Smooth muscle cell (in vitro differentiated cells): Measurements from ENCODE around the gene CRACDL. TPM values are rescaled to one million over a fixed set of nuclear protein-coding genes. Genes with fewer than 3 reads are reported as not detected.

Source experiments
- DNase-seq: peaks from one replicate; lab custom pipeline; 2025; ENCODE audit not compliant: unreplicated experiment; lab: John Stamatoyannopoulos, UW
- H2AFZ ChIP-seq: fragments of 200-600 bp; sonication (generic); 2 replicates; pipeline ENCODE4 v1.6.0; 2016; ENCODE audit warnings: antibody characterized with exemption, low read depth, mild to moderate bottlenecking
- H3F3A ChIP-seq: fragments of 200-600 bp; sonication (generic); 2 replicates; pipeline ENCODE4 v1.6.0; 2017; ENCODE audit warnings: antibody characterized with exemption, low read depth
- H3K27ac ChIP-seq: fragments of 200-600 bp; sonication (generic); 2 replicates; pipeline ENCODE4 v1.5.1; 2016; ENCODE audit warnings: low read depth, mild to moderate bottlenecking
- H3K27me3 ChIP-seq: fragments of 200-600 bp; sonication (generic); 2 replicates; pipeline ENCODE4 v1.6.1; 2016; ENCODE audit warnings: low read depth, mild to moderate bottlenecking
- H3K36me3 ChIP-seq: fragments of 200-600 bp; sonication (generic); 2 replicates; pipeline ENCODE4 v1.5.1; 2016; ENCODE audit warnings: low read depth
- H3K4me1 ChIP-seq: fragments of 200-600 bp; sonication (generic); 2 replicates; pipeline ENCODE4 v1.5.1; 2016; ENCODE audit warnings: low read depth
- H3K4me2 ChIP-seq: fragments of 200-600 bp; sonication (generic); 2 replicates; pipeline ENCODE4 v1.6.0; 2016; ENCODE audit warnings: mild to moderate bottlenecking
- H3K4me3 ChIP-seq: fragments of 200-600 bp; sonication (generic); 2 replicates; pipeline ENCODE4 v1.5.1; 2016; ENCODE audit warnings: mild to moderate bottlenecking
- H3K79me2 ChIP-seq: fragments of 200-600 bp; sonication (generic); 2 replicates; pipeline ENCODE4 v1.6.0; 2016; ENCODE audit warnings: low read depth, mild to moderate bottlenecking
- H3K9ac ChIP-seq: fragments of 200-600 bp; sonication (generic); 2 replicates; pipeline ENCODE4 v1.6.0; 2016; ENCODE audit warnings: low read depth
- H3K9me3 ChIP-seq: fragments of 200-600 bp; sonication (generic); replicated peaks from 2 replicates; pipeline ENCODE4 v1.5.1; 2016; ENCODE audit warnings: low read depth
- H4K20me1 ChIP-seq: fragments of 200-600 bp; sonication (generic); 2 replicates; pipeline ENCODE4 v1.6.0; 2016; ENCODE audit warnings: low read depth
- whole genome bisulfite sequencing: methylation state at CpG from one replicate; pipeline ENCODE4 v1.1.7; 2016; ENCODE audit warnings: low lambda C conversion rate; 5-methylcytosine and 5-hydroxymethylcytosine counted together
- polyA plus RNA-seq: library from polyadenylated mRNA; unstranded; fragments of >200 nt; fragmentation: Nextera tagmentation; extraction: Ambion mirVana; gene quantifications from 2 replicates; pipeline ENCODE4 v1.2.1, GENCODE V29; 2016
- total RNA-seq: library from RNA; depleted of rRNA; stranded (reverse); fragments of >200 nt; gene quantifications from 2 replicates; pipeline ENCODE4 v1.2.3, GENCODE V29; 2014
- TF ChIP-seq, protein P1 (sequence below): fragments of 200-600 bp; sonication (generic); IDR thresholded peaks from 2 replicates; pipeline ENCODE4 v1.5.1; 2017; ENCODE audit warnings: borderline replicate concordance, mild to moderate bottlenecking, antibody characterized with exemption; ENCODE audit not compliant: insufficient read depth, poor library complexity, severe bottlenecking

The CRACDL gene
- total and polyA plus RNA-seq, 2 experiments from 2014 or later: 0.72 to 2.2 TPM

GRCh38 chr2:98924038-98924830, 11.8 kb downstream of the CRACDL start:
- TF ChIP-seq, protein P1, sequence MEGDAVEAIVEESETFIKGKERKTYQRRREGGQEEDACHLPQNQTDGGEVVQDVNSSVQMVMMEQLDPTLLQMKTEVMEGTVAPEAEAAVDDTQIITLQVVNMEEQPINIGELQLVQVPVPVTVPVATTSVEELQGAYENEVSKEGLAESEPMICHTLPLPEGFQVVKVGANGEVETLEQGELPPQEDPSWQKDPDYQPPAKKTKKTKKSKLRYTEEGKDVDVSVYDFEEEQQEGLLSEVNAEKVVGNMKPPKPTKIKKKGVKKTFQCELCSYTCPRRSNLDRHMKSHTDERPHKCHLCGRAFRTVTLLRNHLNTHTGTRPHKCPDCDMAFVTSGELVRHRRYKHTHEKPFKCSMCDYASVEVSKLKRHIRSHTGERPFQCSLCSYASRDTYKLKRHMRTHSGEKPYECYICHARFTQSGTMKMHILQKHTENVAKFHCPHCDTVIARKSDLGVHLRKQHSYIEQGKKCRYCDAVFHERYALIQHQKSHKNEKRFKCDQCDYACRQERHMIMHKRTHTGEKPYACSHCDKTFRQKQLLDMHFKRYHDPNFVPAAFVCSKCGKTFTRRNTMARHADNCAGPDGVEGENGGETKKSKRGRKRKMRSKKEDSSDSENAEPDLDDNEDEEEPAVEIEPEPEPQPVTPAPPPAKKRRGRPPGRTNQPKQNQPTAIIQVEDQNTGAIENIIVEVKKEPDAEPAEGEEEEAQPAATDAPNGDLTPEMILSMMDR: no peak
- Histone ChIP-seq H3K79me2 (no peaks in the 10 kb centered on the region), H2AFZ (no peak overlapping the region), H3K4me3 (no peak overlapping the region), H3K9ac (no peak overlapping the region), H4K20me1 (no peaks in the 10 kb centered on the region), H3K27me3 (no peaks in the 10 kb centered on the region), H3K27ac (no peak overlapping the region), H3K4me2 (no peak overlapping the region), H3K4me1 (no peaks in the 10 kb centered on the region), H3K36me3 (no peaks in the 10 kb centered on the region), H3K9me3 (no peaks in the 10 kb centered on the region), H3F3A (no peaks in the 10 kb centered on the region)
- 94% methylated on average over 4 of the region's 4 CpGs for WGBS
- no peak for DNase-seq

DNA sequence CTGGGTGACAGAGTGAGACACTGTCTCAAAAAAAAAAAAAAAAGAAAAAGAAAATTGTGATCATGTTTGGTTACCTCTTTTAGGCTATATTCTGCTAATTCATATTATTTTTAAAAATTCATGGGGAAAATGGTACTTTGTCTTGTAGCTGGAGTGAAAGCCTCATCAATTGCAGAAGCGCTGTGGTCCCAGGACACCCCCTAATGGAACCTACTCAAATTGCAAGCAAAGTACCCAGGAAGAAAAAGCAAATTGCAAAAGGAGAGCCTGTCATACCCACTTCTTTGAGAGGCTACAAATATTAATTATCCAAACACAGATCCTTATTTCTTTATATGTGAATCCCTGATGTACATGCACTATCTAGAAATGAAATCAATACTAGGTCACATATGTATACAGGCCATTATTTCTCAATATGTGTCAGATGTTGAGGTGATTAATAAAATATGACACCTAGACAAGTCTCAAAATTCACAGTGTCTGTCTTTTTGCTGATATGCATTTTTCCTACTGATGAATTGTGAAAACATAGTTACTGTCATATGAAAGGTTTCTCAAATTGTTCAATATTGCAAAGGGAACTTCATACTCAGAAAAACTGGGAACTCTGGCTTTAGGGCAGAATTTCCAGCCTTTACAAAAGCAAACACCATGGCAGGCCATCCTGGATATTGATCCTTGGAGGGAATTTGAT, 12.6 kb downstream of the CRACDL start:
- H3K4me2 ChIP-seq: no peak overlapping the region
- DNase-seq: no peak
- TF ChIP-seq, protein P1: no peak
- no peaks in the 10 kb centered on the region for H3F3A ChIP-seq
- no peaks in the 10 kb centered on the region for H3K9me3 ChIP-seq
- H3K4me3 ChIP-seq: no peak overlapping the region
- H3K36me3 ChIP-seq: no peaks in the 10 kb centered on the region
- no peaks in the 10 kb centered on the region for H3K79me2 ChIP-seq
- no peak overlapping the region for H2AFZ ChIP-seq
- no peak overlapping the region for H3K27ac ChIP-seq
- H3K9ac ChIP-seq: no peak overlapping the region
- 86% methylated on average over 1 of the region's 1 CpG for WGBS
- no peaks in the 10 kb centered on the region for H3K4me1 ChIP-seq
- no peaks in the 10 kb centered on the region for H4K20me1 ChIP-seq
- H3K27me3 ChIP-seq: no peaks in the 10 kb centered on the region

DNA sequence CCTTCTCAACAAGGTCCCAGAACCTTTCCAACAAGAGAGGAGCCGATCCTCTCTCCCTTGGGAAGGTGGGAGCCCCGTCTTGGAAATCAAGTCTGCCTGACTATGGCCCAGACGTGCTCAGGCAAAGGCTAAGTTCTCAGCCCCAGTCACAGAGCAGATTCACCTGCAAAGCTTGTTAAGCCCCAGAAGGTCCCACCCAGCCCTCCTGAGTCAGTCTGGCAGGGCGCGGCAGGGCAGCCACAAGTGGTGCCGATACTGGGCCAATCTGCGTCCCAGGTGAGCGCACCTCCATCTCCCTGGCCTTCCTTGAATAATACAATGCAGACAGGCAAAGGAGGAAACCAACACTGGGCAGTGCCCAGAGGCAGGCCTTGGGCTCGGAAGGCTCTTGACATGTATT, 15.0 kb downstream of the CRACDL start:
- H3K27ac ChIP-seq: no peak overlapping the region

More for the DNA sequence above, 15.0 kb downstream of the CRACDL start:
- no peaks in the 10 kb centered on the region for H4K20me1 ChIP-seq
- no peaks in the 10 kb centered on the region for H3K4me1 ChIP-seq
- H3F3A ChIP-seq: no peaks in the 10 kb centered on the region
- no peak for DNase-seq
- no peaks in the 10 kb centered on the region for H3K36me3 ChIP-seq
- TF ChIP-seq, protein P1: no peak
- no peak overlapping the region for H3K4me3 ChIP-seq
- no peak overlapping the region for H2AFZ ChIP-seq
- WGBS: 76% methylated on average over 9 of the region's 9 CpGs
- no peak overlapping the region for H3K4me2 ChIP-seq
- H3K79me2 ChIP-seq: no peaks in the 10 kb centered on the region
- no peaks in the 10 kb centered on the region for H3K9me3 ChIP-seq
- no peak overlapping the region for H3K9ac ChIP-seq
- no peaks in the 10 kb centered on the region for H3K27me3 ChIP-seq
